ENCODE results near the gene TAS2R60. TPM values are rescaled to one million over a fixed set of nuclear protein-coding genes. Genes with fewer than 3 reads are reported as not detected.

Gene TAS2R60
- polyA plus RNA-seq, 1 of the 3 experiments (the other 2 are of a cell fraction) = not detected

DNA sequence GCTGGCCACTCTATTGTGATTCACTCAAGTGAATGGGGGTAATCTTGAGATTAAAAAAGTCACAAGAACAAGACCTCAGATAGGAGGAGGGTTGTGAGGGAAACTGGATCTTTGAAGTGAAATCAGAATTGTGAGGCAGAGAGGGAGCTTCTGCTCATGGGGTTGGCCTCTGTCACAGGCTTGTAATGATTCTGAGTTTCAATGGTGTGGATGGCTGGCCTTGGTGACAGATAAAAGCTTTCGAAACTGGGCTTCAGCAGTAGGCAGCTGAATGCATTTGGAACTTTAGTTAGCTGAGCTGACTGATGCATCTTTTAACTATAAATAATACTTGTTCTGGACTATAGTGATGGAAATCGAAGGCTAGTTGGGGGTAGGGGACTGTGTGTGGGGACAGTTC lies 12.2 kb downstream of the TAS2R60 start:
- no peaks in the 10 kb centered on the region for H3K27me3 ChIP-seq (ENCODE audit: insufficient read depth)
- H2AFZ ChIP-seq (ENCODE audit: low read depth) = peak overlapping the region; percentile 44
- no peaks in the 10 kb centered on the region for H3K36me3 ChIP-seq (replicated peaks in 1 of 2; ENCODE audit: control insufficient read depth in 1 of 2, insufficient read depth in 2 of 2, low read length in 1 of 2)
- no peaks in the 10 kb centered on the region for H3K9me3 ChIP-seq
- no peaks in the 10 kb centered on the region for H3K9me2 ChIP-seq
- CTCF ChIA-PET = no interaction called here
- 29% methylated on average over 2 of the region's 2 CpGs for WGBS (ENCODE audit: low lambda C conversion rate)
- peak overlapping the region; percentile 64; the same call in 1 of the 2 replicates for H3K9ac ChIP-seq
- H3K79me2 ChIP-seq (ENCODE audit: insufficient read depth) = no peaks in the 10 kb centered on the region
- H3F3A ChIP-seq (replicated peaks; ENCODE audit: insufficient read depth) = peaks cover 68% of the 10 kb centered on the region
- no peak overlapping the region for H3K4me3 ChIP-seq (ENCODE audit: low read depth in 2 of 2, low read length in 1 of 2)
- peaks cover 0 to 48% of the 10 kb centered on the region in 2 experiments; a peak in 3 of 4 replicates for H3K4me1 ChIP-seq (ENCODE audit: control insufficient read depth in 1 of 2, insufficient read depth in 2 of 2, low read depth in 1 of 2, low read length in 1 of 2)
- no peaks in the 10 kb centered on the region for H4K20me1 ChIP-seq (ENCODE audit: insufficient read depth)
- TF ChIP-seq RCOR1 (IDR thresholded peaks at IDR 0.05; ENCODE audit: low read length) = no peak
- no peak for TF ChIP-seq EZH2phosphoT487 (IDR thresholded peaks at IDR 0.05; ENCODE audit: borderline replicate concordance, low read depth)
- no peak for TF ChIP-seq GABPA (IDR thresholded peaks at IDR 0.05; ENCODE audit: low read depth)
- TF ChIP-seq SMC3 (IDR thresholded peaks at IDR 0.05; ENCODE audit: low read depth, low read length) = no peak
- no peak for TF ChIP-seq ELF1 (IDR thresholded peaks at IDR 0.05)
- peak overlapping the region; percentile 61 for H3K4me2 ChIP-seq
- DNase-seq = no peak
- H3K27ac ChIP-seq (ENCODE audit: low read depth in 2 of 2, low read length in 1 of 2) = peak overlapping the region in 1 of 2 experiments; percentile 92; a peak in 2 of 4 replicates
- POLR2A ChIA-PET = no interaction called here

DNA sequence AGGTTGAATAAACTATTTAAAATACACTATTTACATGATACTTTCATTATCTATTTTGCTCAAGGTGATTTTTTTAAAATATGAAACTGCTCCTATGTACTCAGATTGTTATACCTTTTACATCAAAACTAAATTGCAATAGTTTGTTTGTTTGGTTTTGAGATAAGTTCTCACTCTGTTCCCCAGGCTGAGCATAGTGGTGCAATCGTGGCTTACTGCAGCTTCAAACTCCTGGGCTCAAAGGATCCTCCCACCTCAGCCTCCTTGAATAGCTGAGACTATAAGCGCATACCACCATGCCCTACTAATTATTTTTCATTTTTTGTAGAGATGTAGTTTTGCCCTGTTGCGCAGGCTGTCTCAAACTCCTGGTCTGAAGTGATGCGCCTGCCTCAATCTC lies 12.7 kb downstream of the TAS2R60 start:
- Histone ChIP-seq H3K9me3 (no peaks in the 10 kb centered on the region), H3K36me3 (replicated peaks in 1 of 2; ENCODE audit: control insufficient read depth in 1 of 2, insufficient read depth in 2 of 2, low read length in 1 of 2) (no peaks in the 10 kb centered on the region), H3K4me2 (peak overlapping the region; percentile 61), H3K27me3 (ENCODE audit: insufficient read depth) (no peaks in the 10 kb centered on the region), H3K4me3 (ENCODE audit: low read depth in 2 of 2, low read length in 1 of 2) (no peak overlapping the region; a peak in 1 of 4 replicates), H3K4me1 (ENCODE audit: control insufficient read depth in 1 of 2, insufficient read depth in 2 of 2, low read depth in 1 of 2, low read length in 1 of 2) (peaks cover 0 to 48% of the 10 kb centered on the region in 2 experiments; a peak in 3 of 4 replicates), H4K20me1 (ENCODE audit: insufficient read depth) (no peaks in the 10 kb centered on the region), H3K27ac (ENCODE audit: low read depth in 2 of 2, low read length in 1 of 2) (peak overlapping the region in 1 of 2 experiments; percentile 92; a peak in 3 of 4 replicates), H3K9me2 (no peaks in the 10 kb centered on the region), H3K79me2 (ENCODE audit: insufficient read depth) (no peaks in the 10 kb centered on the region), H2AFZ (ENCODE audit: low read depth) (peak overlapping the region; percentile 44), H3F3A (replicated peaks; ENCODE audit: insufficient read depth) (peaks cover 63% of the 10 kb centered on the region), H3K9ac (peak overlapping the region; percentile 64)
- TF ChIP-seq POLR2AphosphoS5 (IDR thresholded peaks at IDR 0.05; ENCODE audit: low read depth, low read length) = no peak
- TF ChIP-seq, protein P1, sequence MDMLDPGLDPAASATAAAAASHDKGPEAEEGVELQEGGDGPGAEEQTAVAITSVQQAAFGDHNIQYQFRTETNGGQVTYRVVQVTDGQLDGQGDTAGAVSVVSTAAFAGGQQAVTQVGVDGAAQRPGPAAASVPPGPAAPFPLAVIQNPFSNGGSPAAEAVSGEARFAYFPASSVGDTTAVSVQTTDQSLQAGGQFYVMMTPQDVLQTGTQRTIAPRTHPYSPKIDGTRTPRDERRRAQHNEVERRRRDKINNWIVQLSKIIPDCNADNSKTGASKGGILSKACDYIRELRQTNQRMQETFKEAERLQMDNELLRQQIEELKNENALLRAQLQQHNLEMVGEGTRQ (IDR thresholded peaks at IDR 0.05; ENCODE audit: borderline replicate concordance, low read depth, low read length) = no peak
- TF ChIP-seq NFIC (IDR thresholded peaks at IDR 0.05; ENCODE audit: borderline replicate concordance) = no peak
- no peak for TF ChIP-seq TEAD4 (IDR thresholded peaks at IDR 0.05; ENCODE audit: borderline replicate concordance, insufficient read depth)
- TF ChIP-seq, protein P2, sequence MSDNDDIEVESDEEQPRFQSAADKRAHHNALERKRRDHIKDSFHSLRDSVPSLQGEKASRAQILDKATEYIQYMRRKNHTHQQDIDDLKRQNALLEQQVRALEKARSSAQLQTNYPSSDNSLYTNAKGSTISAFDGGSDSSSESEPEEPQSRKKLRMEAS (IDR thresholded peaks at IDR 0.05; ENCODE audit: low read depth) = no peak
- no peak for TF ChIP-seq FOXJ3 (CRISPR knock-in tag; IDR thresholded peaks at IDR 0.05)
- TF ChIP-seq RFX5 (IDR thresholded peaks at IDR 0.05; ENCODE audit: low read length) = no peak
- TF ChIP-seq, protein P3, sequence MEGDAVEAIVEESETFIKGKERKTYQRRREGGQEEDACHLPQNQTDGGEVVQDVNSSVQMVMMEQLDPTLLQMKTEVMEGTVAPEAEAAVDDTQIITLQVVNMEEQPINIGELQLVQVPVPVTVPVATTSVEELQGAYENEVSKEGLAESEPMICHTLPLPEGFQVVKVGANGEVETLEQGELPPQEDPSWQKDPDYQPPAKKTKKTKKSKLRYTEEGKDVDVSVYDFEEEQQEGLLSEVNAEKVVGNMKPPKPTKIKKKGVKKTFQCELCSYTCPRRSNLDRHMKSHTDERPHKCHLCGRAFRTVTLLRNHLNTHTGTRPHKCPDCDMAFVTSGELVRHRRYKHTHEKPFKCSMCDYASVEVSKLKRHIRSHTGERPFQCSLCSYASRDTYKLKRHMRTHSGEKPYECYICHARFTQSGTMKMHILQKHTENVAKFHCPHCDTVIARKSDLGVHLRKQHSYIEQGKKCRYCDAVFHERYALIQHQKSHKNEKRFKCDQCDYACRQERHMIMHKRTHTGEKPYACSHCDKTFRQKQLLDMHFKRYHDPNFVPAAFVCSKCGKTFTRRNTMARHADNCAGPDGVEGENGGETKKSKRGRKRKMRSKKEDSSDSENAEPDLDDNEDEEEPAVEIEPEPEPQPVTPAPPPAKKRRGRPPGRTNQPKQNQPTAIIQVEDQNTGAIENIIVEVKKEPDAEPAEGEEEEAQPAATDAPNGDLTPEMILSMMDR (IDR thresholded peaks at IDR 0.05) = no peak
- TF ChIP-seq, protein P4, sequence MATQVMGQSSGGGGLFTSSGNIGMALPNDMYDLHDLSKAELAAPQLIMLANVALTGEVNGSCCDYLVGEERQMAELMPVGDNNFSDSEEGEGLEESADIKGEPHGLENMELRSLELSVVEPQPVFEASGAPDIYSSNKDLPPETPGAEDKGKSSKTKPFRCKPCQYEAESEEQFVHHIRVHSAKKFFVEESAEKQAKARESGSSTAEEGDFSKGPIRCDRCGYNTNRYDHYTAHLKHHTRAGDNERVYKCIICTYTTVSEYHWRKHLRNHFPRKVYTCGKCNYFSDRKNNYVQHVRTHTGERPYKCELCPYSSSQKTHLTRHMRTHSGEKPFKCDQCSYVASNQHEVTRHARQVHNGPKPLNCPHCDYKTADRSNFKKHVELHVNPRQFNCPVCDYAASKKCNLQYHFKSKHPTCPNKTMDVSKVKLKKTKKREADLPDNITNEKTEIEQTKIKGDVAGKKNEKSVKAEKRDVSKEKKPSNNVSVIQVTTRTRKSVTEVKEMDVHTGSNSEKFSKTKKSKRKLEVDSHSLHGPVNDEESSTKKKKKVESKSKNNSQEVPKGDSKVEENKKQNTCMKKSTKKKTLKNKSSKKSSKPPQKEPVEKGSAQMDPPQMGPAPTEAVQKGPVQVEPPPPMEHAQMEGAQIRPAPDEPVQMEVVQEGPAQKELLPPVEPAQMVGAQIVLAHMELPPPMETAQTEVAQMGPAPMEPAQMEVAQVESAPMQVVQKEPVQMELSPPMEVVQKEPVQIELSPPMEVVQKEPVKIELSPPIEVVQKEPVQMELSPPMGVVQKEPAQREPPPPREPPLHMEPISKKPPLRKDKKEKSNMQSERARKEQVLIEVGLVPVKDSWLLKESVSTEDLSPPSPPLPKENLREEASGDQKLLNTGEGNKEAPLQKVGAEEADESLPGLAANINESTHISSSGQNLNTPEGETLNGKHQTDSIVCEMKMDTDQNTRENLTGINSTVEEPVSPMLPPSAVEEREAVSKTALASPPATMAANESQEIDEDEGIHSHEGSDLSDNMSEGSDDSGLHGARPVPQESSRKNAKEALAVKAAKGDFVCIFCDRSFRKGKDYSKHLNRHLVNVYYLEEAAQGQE (IDR thresholded peaks at IDR 0.05; ENCODE audit: low read depth, low read length) = no peak
- no peak for TF ChIP-seq RAD21 (IDR thresholded peaks at IDR 0.05; ENCODE audit: low read length)
- TF ChIP-seq SMC3 (IDR thresholded peaks at IDR 0.05; ENCODE audit: low read depth, low read length) = no peak
- DNase-seq = no peak
- ChIA-PET POLR2A (no interaction called here), CTCF (no interaction called here)
- WGBS (ENCODE audit: low lambda C conversion rate) = 66% methylated on average over 4 of the region's 4 CpGs
